Panc1 (cell line): ENCODE data around the gene ARHGDIB. TPM values are rescaled to one million over a fixed set of nuclear protein-coding genes. Genes with fewer than 3 reads are reported as not detected.

Source experiments
- ATAC-seq: fragments of 200-7000 bp; cut with Tn5 transposase; 2 replicates; pipeline ENCODE4 v1.9.1; 2020; ENCODE audit warnings: mild to moderate bottlenecking, moderate library complexity
- BruUV-seq: library from RNA; stranded (reverse); fragments of 400-500 nt; replicated peaks from 2 replicates; lab custom pipeline; 2021; lab: Mats Ljungman, UMichigan
- CTCF ChIA-PET: fragments of 300-600 bp; sonication (Branson Sonifier 250); formaldehyde crosslinking; loops from one replicate; lab custom pipeline; 2022; ENCODE audit warnings: antibody characterized with exemption; lab: Charles Lee
- POLR2A ChIA-PET: fragments of 300-600 bp; sonication (Branson Sonifier 250); formaldehyde crosslinking; loops from one replicate; lab custom pipeline; 2022; ENCODE audit warnings: antibody characterized with exemption; lab: Charles Lee
- DNase-seq: peaks from one replicate; pipeline ENCODE4 v3.0.0-alpha.2; 2010; ENCODE audit warnings: low read depth, low spot score
- H3K27ac ChIP-seq: 2 replicates; pipeline ENCODE4 v1.5.1; 2011; ENCODE audit warnings: mild to moderate bottlenecking, low read length, inconsistent platforms
- H3K27me3 ChIP-seq: fragments of 200-500 bp; sonication (Bioruptor generic); 2 replicates; pipeline ENCODE4 v1.6.0; 2014; ENCODE audit warnings: low read length, inconsistent platforms; ENCODE audit not compliant: control insufficient read depth, insufficient read depth
- H3K36me3 ChIP-seq: fragments of 200-500 bp; sonication (Bioruptor generic); 2 replicates; pipeline ENCODE4 v1.5.1; 2014; ENCODE audit warnings: inconsistent platforms, mild to moderate bottlenecking, low read length, moderate library complexity; ENCODE audit not compliant: control insufficient read depth, insufficient read depth
- H3K4me1 ChIP-seq: 2 replicates; pipeline ENCODE4 v1.5.1; 2011; ENCODE audit warnings: inconsistent platforms, mild to moderate bottlenecking, low read length, moderate library complexity; ENCODE audit not compliant: control insufficient read depth, insufficient read depth
- H3K4me3 ChIP-seq, 2 experiments: 2 replicates each; pipeline ENCODE4 v1.5.1; 2011 to 2012; ENCODE audit warnings: low read depth in 2 of 2, low read length in 2 of 2, mild to moderate bottlenecking in 2 of 2, inconsistent platforms in 1 of 2, moderate library complexity in 1 of 2
- H3K9me3 ChIP-seq: fragments of 200-500 bp; sonication (Bioruptor generic); 2 replicates; pipeline ENCODE4 v1.5.1; 2014; ENCODE audit warnings: low read depth, mild to moderate bottlenecking, inconsistent platforms, low read length, moderate library complexity; ENCODE audit not compliant: control insufficient read depth, insufficient read depth
- POLR2AphosphoS5 ChIP-seq: IDR thresholded peaks from 2 replicates; pipeline ENCODE4 v1.6.1; 2012; ENCODE audit warnings: mild to moderate bottlenecking, low read depth, low read length, moderate library complexity
- SIN3A ChIP-seq: IDR thresholded peaks from 2 replicates; pipeline ENCODE4 v1.6.1; 2012; ENCODE audit warnings: low read depth, mild to moderate bottlenecking, low read length, moderate library complexity, borderline replicate concordance; ENCODE audit not compliant: insufficient read depth
- TCF7L2 ChIP-seq: IDR thresholded peaks from 2 replicates; pipeline ENCODE4 v1.6.1; 2011; ENCODE audit warnings: mild to moderate bottlenecking, low read depth, low read length, inconsistent platforms
- in situ Hi-C: cut with HindIII; loops from 2 replicates; pipeline ENCODE4 v1.10.0; 2016; ENCODE audit warnings: low sequenced_read_pairs, low pct_unique_long_range_greater_than_20kb
- intact Hi-C: fragments of 100-400 bp; cut with micrococcal nuclease; formaldehyde crosslinking; loops from one replicate; pipeline ENCODE4 v1.10.0; 2022; ENCODE audit not compliant: unreplicated experiment
- total RNA-seq: library from RNA; stranded (reverse); gene quantifications from one replicate; pipeline ENCODE4 v1.2.1, GENCODE V29; 2021; ENCODE audit not compliant: unreplicated experiment
- TF ChIP-seq, protein P1 (sequence below), 2 experiments: IDR thresholded peaks; 2 replicates each; pipeline ENCODE4 v1.6.1; 2011 to 2012; ENCODE audit warnings: low read depth in 2 of 2, control low read depth in 1 of 2, low read length in 1 of 2, mild to moderate bottlenecking in 1 of 2, moderate library complexity in 1 of 2; ENCODE audit not compliant: insufficient read depth in 1 of 2
- TF ChIP-seq, protein P2 (sequence below): fragments of 450-650 bp; IDR thresholded peaks from 2 replicates; pipeline ENCODE4 v1.5.1; 2017; ENCODE audit warnings: mild to moderate bottlenecking

Gene ARHGDIB
- total RNA-seq, 1 experiment from 2014 or later = 1.6 TPM

DNA sequence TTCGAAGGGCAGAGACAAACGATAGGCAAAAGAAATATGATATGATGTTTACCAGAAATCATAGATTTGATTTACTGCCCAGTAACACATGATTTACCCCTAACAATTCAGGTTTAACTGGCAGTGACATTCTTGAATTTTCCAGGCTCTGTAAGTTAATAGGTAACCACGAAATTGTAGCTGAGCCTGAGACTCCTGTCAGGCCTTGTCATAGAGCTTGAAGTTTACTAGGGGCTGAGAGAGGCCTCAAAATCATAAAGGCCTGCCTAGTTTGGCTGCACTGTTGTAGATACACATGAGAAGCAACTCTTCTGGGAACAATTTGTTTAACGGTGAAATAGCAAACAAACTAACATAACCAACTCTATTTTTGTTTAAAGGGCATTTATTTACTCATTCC lies 26.4 kb downstream of the ARHGDIB start:
- intact Hi-C loops = no loop called here
- Histone ChIP-seq H3K36me3 (no peaks in the 10 kb centered on the region), H3K27me3 (no peaks in the 10 kb centered on the region), H3K4me3 (no peak overlapping the region), H3K9me3 (no peaks in the 10 kb centered on the region), H3K27ac (no peak overlapping the region), H3K4me1 (no peaks in the 10 kb centered on the region)
- in situ Hi-C loops = no loop called here
- CTCF ChIA-PET = no interaction called here
- no TSS peak for BruUV-seq
- TF ChIP-seq POLR2AphosphoS5 (no peak), SIN3A (no peak), TCF7L2 (no peak)
- TF ChIP-seq, protein P1, sequence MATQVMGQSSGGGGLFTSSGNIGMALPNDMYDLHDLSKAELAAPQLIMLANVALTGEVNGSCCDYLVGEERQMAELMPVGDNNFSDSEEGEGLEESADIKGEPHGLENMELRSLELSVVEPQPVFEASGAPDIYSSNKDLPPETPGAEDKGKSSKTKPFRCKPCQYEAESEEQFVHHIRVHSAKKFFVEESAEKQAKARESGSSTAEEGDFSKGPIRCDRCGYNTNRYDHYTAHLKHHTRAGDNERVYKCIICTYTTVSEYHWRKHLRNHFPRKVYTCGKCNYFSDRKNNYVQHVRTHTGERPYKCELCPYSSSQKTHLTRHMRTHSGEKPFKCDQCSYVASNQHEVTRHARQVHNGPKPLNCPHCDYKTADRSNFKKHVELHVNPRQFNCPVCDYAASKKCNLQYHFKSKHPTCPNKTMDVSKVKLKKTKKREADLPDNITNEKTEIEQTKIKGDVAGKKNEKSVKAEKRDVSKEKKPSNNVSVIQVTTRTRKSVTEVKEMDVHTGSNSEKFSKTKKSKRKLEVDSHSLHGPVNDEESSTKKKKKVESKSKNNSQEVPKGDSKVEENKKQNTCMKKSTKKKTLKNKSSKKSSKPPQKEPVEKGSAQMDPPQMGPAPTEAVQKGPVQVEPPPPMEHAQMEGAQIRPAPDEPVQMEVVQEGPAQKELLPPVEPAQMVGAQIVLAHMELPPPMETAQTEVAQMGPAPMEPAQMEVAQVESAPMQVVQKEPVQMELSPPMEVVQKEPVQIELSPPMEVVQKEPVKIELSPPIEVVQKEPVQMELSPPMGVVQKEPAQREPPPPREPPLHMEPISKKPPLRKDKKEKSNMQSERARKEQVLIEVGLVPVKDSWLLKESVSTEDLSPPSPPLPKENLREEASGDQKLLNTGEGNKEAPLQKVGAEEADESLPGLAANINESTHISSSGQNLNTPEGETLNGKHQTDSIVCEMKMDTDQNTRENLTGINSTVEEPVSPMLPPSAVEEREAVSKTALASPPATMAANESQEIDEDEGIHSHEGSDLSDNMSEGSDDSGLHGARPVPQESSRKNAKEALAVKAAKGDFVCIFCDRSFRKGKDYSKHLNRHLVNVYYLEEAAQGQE (IDR thresholded peaks at IDR 0.05; ENCODE audit: insufficient read depth in 1 of 2, low read depth in 2 of 2, low read length in 1 of 2) = no peak
- TF ChIP-seq, protein P2, sequence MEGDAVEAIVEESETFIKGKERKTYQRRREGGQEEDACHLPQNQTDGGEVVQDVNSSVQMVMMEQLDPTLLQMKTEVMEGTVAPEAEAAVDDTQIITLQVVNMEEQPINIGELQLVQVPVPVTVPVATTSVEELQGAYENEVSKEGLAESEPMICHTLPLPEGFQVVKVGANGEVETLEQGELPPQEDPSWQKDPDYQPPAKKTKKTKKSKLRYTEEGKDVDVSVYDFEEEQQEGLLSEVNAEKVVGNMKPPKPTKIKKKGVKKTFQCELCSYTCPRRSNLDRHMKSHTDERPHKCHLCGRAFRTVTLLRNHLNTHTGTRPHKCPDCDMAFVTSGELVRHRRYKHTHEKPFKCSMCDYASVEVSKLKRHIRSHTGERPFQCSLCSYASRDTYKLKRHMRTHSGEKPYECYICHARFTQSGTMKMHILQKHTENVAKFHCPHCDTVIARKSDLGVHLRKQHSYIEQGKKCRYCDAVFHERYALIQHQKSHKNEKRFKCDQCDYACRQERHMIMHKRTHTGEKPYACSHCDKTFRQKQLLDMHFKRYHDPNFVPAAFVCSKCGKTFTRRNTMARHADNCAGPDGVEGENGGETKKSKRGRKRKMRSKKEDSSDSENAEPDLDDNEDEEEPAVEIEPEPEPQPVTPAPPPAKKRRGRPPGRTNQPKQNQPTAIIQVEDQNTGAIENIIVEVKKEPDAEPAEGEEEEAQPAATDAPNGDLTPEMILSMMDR = no peak
- POLR2A ChIA-PET = no interaction called here
- no peak for DNase-seq
- ATAC-seq = no peak

DNA sequence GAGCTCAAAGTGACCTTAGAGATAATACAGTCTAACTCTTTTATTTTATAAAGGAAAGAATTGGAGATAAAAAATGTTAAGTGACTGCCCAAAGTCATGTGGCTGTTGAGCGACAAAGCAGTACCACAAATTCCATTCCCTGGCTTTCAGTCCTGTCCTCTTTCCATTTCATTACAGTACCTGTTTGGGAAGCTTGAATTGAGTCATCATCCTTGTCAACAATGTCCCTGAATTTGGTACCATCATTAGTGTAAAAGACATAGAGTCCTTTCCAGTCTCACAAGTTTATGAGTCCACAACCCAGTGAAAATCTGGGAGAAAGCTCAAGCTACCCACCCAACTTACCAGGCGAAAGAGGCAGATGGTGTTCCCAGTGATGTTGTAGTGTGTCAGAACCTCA lies 26.9 kb downstream of the ARHGDIB start:
- ChIA-PET POLR2A (no interaction called here), CTCF (no interaction called here)
- Histone ChIP-seq H3K27ac (no peak overlapping the region), H3K4me3 (no peak overlapping the region), H3K9me3 (no peaks in the 10 kb centered on the region), H3K36me3 (no peaks in the 10 kb centered on the region), H3K27me3 (no peaks in the 10 kb centered on the region), H3K4me1 (no peaks in the 10 kb centered on the region)
- ATAC-seq (no peak), DNase-seq (no peak)
- in situ Hi-C loops (no loop called here), intact Hi-C loops (no loop called here)
- TF ChIP-seq, protein P2 = no peak
- TF ChIP-seq, protein P1 (IDR thresholded peaks at IDR 0.05; ENCODE audit: insufficient read depth in 1 of 2, low read depth in 2 of 2, low read length in 1 of 2) = no peak
- TF ChIP-seq TCF7L2 (no peak), SIN3A (no peak), POLR2AphosphoS5 (no peak)
- BruUV-seq = no TSS peak
